A549 (cell line): ENCODE results near the gene TAF4. TPM values are rescaled to one million over a fixed set of nuclear protein-coding genes. Genes with fewer than 3 reads are reported as not detected.
"Not testable (repeated sequence)": the region's sequence is repeated elsewhere in the genome, so short reads cannot be mapped to it uniquely, and the experiment has no call there.

ENCODE experiments used
- ATAC-seq, 2 experiments: fragments of 200-7000 bp in 1 of 2; fragments of >200 bp in 1 of 2; cut with Nextera tagmentation in 1 of 2; cut with Tn5 transposase in 1 of 2; 3 replicates each; pipeline versions ENCODE4 v1.8.0 to v1.9.1; 2018 to 2020; ENCODE audit warnings: mild to moderate bottlenecking in 1 of 2, moderate library complexity in 1 of 2
- CTCF ChIA-PET: fragments of 300-600 bp; sonication (Branson Sonifier 250); formaldehyde crosslinking; extraction: SDS; loops from one replicate; lab custom pipeline; 2021; ENCODE audit warnings: antibody characterized with exemption, inconsistent platforms; lab: Yijun Ruan, JAX
- POLR2A ChIA-PET: fragments of 350-600 bp; formaldehyde crosslinking; extraction: SDS; loops from one replicate; lab custom pipeline; 2021; ENCODE audit warnings: antibody characterized with exemption, inconsistent platforms; lab: Yijun Ruan, JAX
- DNase-seq, 2 experiments: peaks; one replicate each; pipeline versions ENCODE4 v3.0.0 to v3.0.0-alpha.2; 2011 to 2016; ENCODE audit warnings: low read depth in 1 of 2, low spot score in 1 of 2
- FAIRE-seq: peaks from 2 replicates; lab custom pipeline; 2011; peaks lifted over from hg19 to GRCh38; lab: Jason Lieb, UNC
- H3K27ac ChIP-seq, 2 experiments: fragments of >200 bp; sonication (Bioruptor Twin); formaldehyde crosslinking; 3 replicates each; pipeline ENCODE4 v1.5.1; 2016 to 2017
- H3K4me1 ChIP-seq: fragments of >200 bp; sonication (Bioruptor Twin); formaldehyde crosslinking; 3 replicates; pipeline ENCODE4 v1.6.1; 2016
- H3K4me2 ChIP-seq: fragments of >200 bp; sonication (Bioruptor Twin); formaldehyde crosslinking; 3 replicates; pipeline ENCODE4 v1.6.1; 2016
- H3K4me3 ChIP-seq: fragments of >200 bp; sonication (Bioruptor Twin); formaldehyde crosslinking; 3 replicates; pipeline ENCODE4 v1.5.1; 2016
- H3K9me3 ChIP-seq: fragments of >200 bp; sonication (Bioruptor Twin); formaldehyde crosslinking; 3 replicates; pipeline ENCODE4 v1.6.1; 2016
- ATOH8 ChIP-seq: fragments of 250-450 bp; sonication (Bioruptor Pico); IDR thresholded peaks from 2 replicates; pipeline ENCODE4 v1.5.0; 2020; ENCODE audit warnings: low read depth, mild to moderate bottlenecking, moderate library complexity
- BCL3 ChIP-seq: fragments of >200 bp; sonication (Bioruptor Twin); formaldehyde crosslinking; IDR thresholded peaks from 3 replicates; pipeline ENCODE4 v1.6.1; 2016
- CBX2 ChIP-seq: fragments of 200-600 bp; sonication (generic); IDR thresholded peaks from 2 replicates; pipeline ENCODE4 v1.6.1; 2016; ENCODE audit warnings: low read depth, mild to moderate bottlenecking, borderline replicate concordance
- CBX8 ChIP-seq: fragments of 200-600 bp; sonication (generic); IDR thresholded peaks from 2 replicates; pipeline ENCODE4 v1.6.1; 2016
- E2F6 ChIP-seq: IDR thresholded peaks from 2 replicates; pipeline ENCODE4 v1.6.1; 2012; ENCODE audit warnings: low read depth, borderline replicate concordance
- EHMT2 ChIP-seq: fragments of 200-600 bp; sonication (generic); IDR thresholded peaks from 2 replicates; pipeline ENCODE4 v1.6.1; 2016; ENCODE audit warnings: antibody characterized with exemption, low read depth, mild to moderate bottlenecking, moderate library complexity
- EP300 ChIP-seq, 2 experiments: fragments of >200 bp; sonication (Bioruptor Twin); formaldehyde crosslinking; IDR thresholded peaks; 2 replicates in 1 of 2; 3 replicates in 1 of 2; pipeline ENCODE4 v1.6.1; 2016 to 2017
- ESRRA ChIP-seq: fragments of 150-350 bp; IDR thresholded peaks from 2 replicates; pipeline ENCODE4 v1.6.1; 2014; ENCODE audit warnings: mild to moderate bottlenecking, low read length, borderline replicate concordance
- FOSB ChIP-seq: fragments of 250-450 bp; sonication (Bioruptor Pico); IDR thresholded peaks from 2 replicates; pipeline ENCODE4 v1.5.0; 2020; ENCODE audit warnings: mild to moderate bottlenecking, moderate library complexity
- FOXS1 ChIP-seq: fragments of 250-450 bp; sonication (Bioruptor Pico); IDR thresholded peaks from 2 replicates; pipeline ENCODE4 v1.5.0; 2020; ENCODE audit warnings: mild to moderate bottlenecking, moderate library complexity
- HES2 ChIP-seq: fragments of >200 bp; sonication (Bioruptor Twin); formaldehyde crosslinking; IDR thresholded peaks from 2 replicates; pipeline ENCODE4 v1.6.1; 2016
- HMGXB4 ChIP-seq: fragments of 250-450 bp; sonication (Bioruptor Pico); IDR thresholded peaks from 2 replicates; pipeline ENCODE4 v1.5.0; 2021; ENCODE audit warnings: mild to moderate bottlenecking, moderate library complexity, borderline replicate concordance
- HOXB13 ChIP-seq: fragments of 250-450 bp; sonication (Bioruptor Pico); IDR thresholded peaks from 2 replicates; pipeline ENCODE4 v1.5.0; 2020; ENCODE audit warnings: low read depth, mild to moderate bottlenecking, moderate library complexity
- JUNB ChIP-seq: fragments of >200 bp; sonication (Bioruptor Twin); formaldehyde crosslinking; IDR thresholded peaks from 2 replicates; pipeline ENCODE4 v1.6.1; 2016
- KDM1A ChIP-seq: fragments of 200-600 bp; sonication (generic); IDR thresholded peaks from 2 replicates; pipeline ENCODE4 v1.6.1; 2016; ENCODE audit warnings: low read depth, mild to moderate bottlenecking
- MAFK ChIP-seq: fragments of 450-650 bp; IDR thresholded peaks from 2 replicates; pipeline ENCODE4 v1.6.1; 2014; ENCODE audit not compliant: partially characterized antibody
- NR3C1 ChIP-seq: fragments of >200 bp; sonication (Bioruptor Twin); formaldehyde crosslinking; IDR thresholded peaks from 3 replicates; pipeline ENCODE4 v1.6.1; 2017
- PBX3 ChIP-seq: IDR thresholded peaks from 2 replicates; pipeline ENCODE4 v1.6.1; 2012
- RAD21 ChIP-seq, 2 experiments: fragments of >200 bp in 1 of 2; sonication (Bioruptor Twin) in 1 of 2; formaldehyde crosslinking in 1 of 2; IDR thresholded peaks in 1 of 2; conservative IDR thresholded peaks in 1 of 2; 2 replicates in 1 of 2; 3 replicates in 1 of 2; pipeline ENCODE4 v1.6.1; 2012 to 2018; ENCODE audit warnings: inconsistent platforms in 1 of 2
- RARB ChIP-seq: fragments of 250-450 bp; sonication (Bioruptor Pico); IDR thresholded peaks from 2 replicates; pipeline ENCODE4 v1.8.0; 2021; ENCODE audit warnings: mild to moderate bottlenecking, moderate library complexity
- RFX5 ChIP-seq: fragments of 450-650 bp; IDR thresholded peaks from 2 replicates; pipeline ENCODE4 v1.7.1; 2014; ENCODE audit warnings: antibody characterized with exemption, mild to moderate bottlenecking, moderate library complexity
- SMC3 ChIP-seq: fragments of >200 bp; sonication (Bioruptor Twin); formaldehyde crosslinking; IDR thresholded peaks from 3 replicates; pipeline ENCODE4 v1.6.1; 2018; ENCODE audit warnings: inconsistent platforms
- ZSCAN20 ChIP-seq: fragments of 250-450 bp; sonication (Bioruptor Pico); IDR thresholded peaks from 2 replicates; pipeline ENCODE4 v1.8.0; 2022; ENCODE audit warnings: mild to moderate bottlenecking, moderate library complexity
- WGBS: methylation state at CpG from one replicate; pipeline ENCODE4 v1.1.6; 2017; ENCODE audit errors: missing lambda C conversion rate; 5-methylcytosine and 5-hydroxymethylcytosine counted together
- polyA plus RNA-seq, 4 experiments: library from polyadenylated mRNA; depleted of rRNA in 3 of 4; stranded (reverse); fragments of >200 nt; fragmentation: RNase III in 1 of 4; extraction: RNeasy Plus Mini Kit Qiagen cat#74134 plus additional on column Dnase treatment in 1 of 4; gene quantifications; 2 replicates in 3 of 4; 3 replicates in 1 of 4; pipeline ENCODE4 v1.2.3, GENCODE V29; 2011 to 2017

TAF4 gene
- polyA plus RNA-seq, 2 of the 4 experiments (the other 2 are of a cell fraction), result 6.1 to 11.0 TPM

GRCh38 chr20:61986762-61987321, 78.8 kb downstream of the TAF4 start:
- DNase-seq (no peak), ATAC-seq (no peak), FAIRE-seq (no peak)
- Histone ChIP-seq H3K4me3 (no peak overlapping the region), H3K9me3 (peaks cover 14% of the 10 kb centered on the region), H3K4me1 (no peaks in the 10 kb centered on the region), H3K27ac (no peak overlapping the region), H3K4me2 (no peak overlapping the region)
- TF ChIP-seq ESRRA (no peak), FOSB (CRISPR knock-in tag) (no peak), PBX3 (no peak), RARB (no peak), EP300 (IDR thresholded peaks at IDR 0.05) (no peak), HOXB13 (CRISPR knock-in tag) (no peak), HMGXB4 (no peak), HES2 (no peak), FOXS1 (CRISPR knock-in tag) (no peak), SMC3 (no peak), RAD21 (conservative IDR thresholded peaks at IDR 0.05 in 1 of 2, IDR thresholded peaks at IDR 0.05 in 1 of 2) (no peak), ATOH8 (CRISPR knock-in tag) (no peak), BCL3 (no peak), E2F6 (no peak)
- ChIA-PET CTCF (interaction anchor here (1.2 kb wide), 1 partner anchor 24 kb away, joined by 4 read pairs; no protein-coding TSS in a partner anchor), POLR2A (no interaction called here)
- WGBS, result 92% methylated on average over 16 of the region's 16 CpGs

- Histone ChIP-seq H3K4me3 (no peak overlapping the region), H3K9me3 (no peaks in the 10 kb centered on the region), H3K27ac (no peak overlapping the region), H3K4me2 (no peak overlapping the region), H3K4me1 (no peaks in the 10 kb centered on the region)
- 90% methylated on average over 6 of the region's 6 CpGs for WGBS
- CTCF ChIA-PET, result no interaction called here
- TF ChIP-seq EHMT2, result no peak
- no peak for TF ChIP-seq ATOH8 (CRISPR knock-in tag)
- no peak for TF ChIP-seq CBX8
- TF ChIP-seq JUNB, result no peak
- TF ChIP-seq NR3C1, result no peak
- TF ChIP-seq BCL3, result no peak
- no peak for TF ChIP-seq CBX2
- no peak for TF ChIP-seq MAFK
- TF ChIP-seq ESRRA, result no peak
- TF ChIP-seq RFX5, result no peak
- TF ChIP-seq ZSCAN20 (CRISPR knock-in tag), result no peak
- no peak for TF ChIP-seq KDM1A
- POLR2A ChIA-PET, result no interaction called here
- no peak for ATAC-seq
- no peak for FAIRE-seq
- DNase-seq, result no peak
These were observed 80.6 kb downstream of the TAF4 start for GRCh38 chr20:61985096-61985495.

- POLR2A ChIA-PET, H3K9me3 ChIP-seq, DNase-seq, ATAC-seq, H3K4me1 ChIP-seq, H3K4me3 ChIP-seq, H3K4me2 ChIP-seq, H3K27ac ChIP-seq, FAIRE-seq: not testable (repeated sequence)
- CTCF ChIA-PET, result interaction anchor here (0.6 to 0.7 kb wide), 2 partner anchors 278 to 684 kb away, joined by 3 to 4 read pairs; no protein-coding TSS in a partner anchor
- 86% methylated on average over 13 of the region's 14 CpGs for WGBS
These were observed 81.2 kb downstream of the TAF4 start for GRCh38 chr20:61984431-61984830.
